SK-N-SH (cell line): ENCODE data around the gene PCNT. TPM values are rescaled to one million over a fixed set of nuclear protein-coding genes. Genes with fewer than 3 reads are reported as not detected.

ENCODE experiments used
- CTCF ChIA-PET: fragments of 300-600, 350-600 bp; formaldehyde crosslinking; extraction: SDS; loops from one replicate; lab custom pipeline; 2021; lab: Yijun Ruan, JAX
- POLR2A ChIA-PET: fragments of 350-600 bp; sonication (Branson Sonifier 250); formaldehyde crosslinking; extraction: SDS; loops from one replicate; lab custom pipeline; 2020; ENCODE audit warnings: antibody characterized with exemption, inconsistent platforms; lab: Yijun Ruan, JAX
- DNase-seq: peaks from one replicate; pipeline ENCODE4 v3.0.0; 2012
- H2AFZ ChIP-seq: fragments of 200-600 bp; sonication (generic); 2 replicates; pipeline ENCODE4 v1.8.1; 2016; ENCODE audit warnings: antibody characterized with exemption, mild to moderate bottlenecking, low read depth
- H3F3A ChIP-seq: fragments of 200-600 bp; sonication (generic); replicated peaks from 2 replicates; pipeline ENCODE3; 2016; ENCODE audit warnings: antibody characterized with exemption, mild to moderate bottlenecking; ENCODE audit not compliant: insufficient read depth
- H3K27ac ChIP-seq, 2 experiments: fragments of 200-500 bp in 1 of 2; fragments of 200-600 bp in 1 of 2; sonication (Bioruptor generic) in 1 of 2; sonication (generic), shearing (Covaris generic) in 1 of 2; 2 replicates each; pipeline versions ENCODE4 v1.5.1 to v1.6.1; 2014 to 2016; ENCODE audit warnings: low read depth in 2 of 2, inconsistent platforms in 1 of 2, low read length in 1 of 2, mild to moderate bottlenecking in 1 of 2, mixed read lengths in 1 of 2
- H3K27me3 ChIP-seq: fragments of 200-600 bp; sonication (generic), shearing (Covaris generic); 2 replicates; pipeline ENCODE4 v1.6.1; 2016; ENCODE audit warnings: mixed run types; ENCODE audit not compliant: insufficient read depth
- H3K36me3 ChIP-seq, 2 experiments: fragments of 200-500 bp in 1 of 2; fragments of 200-600 bp in 1 of 2; sonication (Bioruptor generic) in 1 of 2; sonication (generic) in 1 of 2; replicated peaks in 1 of 2; 2 replicates each; pipeline versions ENCODE3 to v1.5.1; 2014 to 2016; ENCODE audit warnings: low read length in 1 of 2, mild to moderate bottlenecking in 1 of 2; ENCODE audit not compliant: insufficient read depth in 2 of 2, control insufficient read depth in 1 of 2
- H3K4me1 ChIP-seq, 2 experiments: fragments of 200-500 bp in 1 of 2; fragments of 200-600 bp in 1 of 2; sonication (Bioruptor generic) in 1 of 2; sonication (generic), shearing (Covaris generic) in 1 of 2; 2 replicates each; pipeline versions ENCODE4 v1.5.1 to v1.6.1; 2014 to 2016; ENCODE audit warnings: low read depth in 1 of 2, low read length in 1 of 2, mixed run types in 1 of 2; ENCODE audit not compliant: insufficient read depth in 2 of 2, control insufficient read depth in 1 of 2
- H3K4me2 ChIP-seq: fragments of 200-600 bp; sonication (generic), shearing (Covaris generic); 2 replicates; pipeline ENCODE4 v1.6.1; 2017; ENCODE audit warnings: mixed run types
- H3K4me3 ChIP-seq, 2 experiments: fragments of 200-500 bp in 1 of 2; fragments of 200-600 bp in 1 of 2; sonication (Bioruptor generic) in 1 of 2; sonication (generic), shearing (Covaris generic) in 1 of 2; 2 replicates each; pipeline versions ENCODE4 v1.5.1 to v1.8.1; 2014 to 2016; ENCODE audit warnings: low read depth in 2 of 2, inconsistent platforms in 1 of 2, low read length in 1 of 2, mild to moderate bottlenecking in 1 of 2, mixed read lengths in 1 of 2, moderate library complexity in 1 of 2
- H3K79me2 ChIP-seq: fragments of 200-600 bp; sonication (generic); 2 replicates; pipeline ENCODE4 v1.8.1; 2017; ENCODE audit warnings: mild to moderate bottlenecking; ENCODE audit not compliant: insufficient read depth
- H3K9ac ChIP-seq: fragments of 200-600 bp; sonication (generic); 2 replicates; pipeline ENCODE4 v1.6.1; 2017; ENCODE audit warnings: mixed run types
- H3K9me2 ChIP-seq: fragments of 200-600 bp; sonication (generic); 2 replicates; pipeline ENCODE4 v1.6.1; 2017; ENCODE audit warnings: mixed run types
- H3K9me3 ChIP-seq: fragments of 200-600 bp; sonication (generic); 2 replicates; pipeline ENCODE4 v1.6.1; 2017; ENCODE audit warnings: mixed run types, mild to moderate bottlenecking, moderate library complexity
- H4K20me1 ChIP-seq: fragments of 200-600 bp; sonication (generic); 2 replicates; pipeline ENCODE4 v1.6.1; 2017; ENCODE audit warnings: mild to moderate bottlenecking, mixed run types; ENCODE audit not compliant: insufficient read depth
- CHD2 ChIP-seq: fragments of 150-350 bp; IDR thresholded peaks from 2 replicates; pipeline ENCODE4 v1.6.1; 2018; ENCODE audit warnings: low read length; ENCODE audit not compliant: partially characterized antibody
- EP300 ChIP-seq, 2 experiments: IDR thresholded peaks; 2 replicates each; pipeline versions ENCODE4 v1.4.0 to v1.6.1; 2012; ENCODE audit warnings: borderline replicate concordance in 1 of 2, low read depth in 1 of 2, low read length in 1 of 2
- EZH2phosphoT487 ChIP-seq: fragments of 200-600 bp; sonication (generic); IDR thresholded peaks from 2 replicates; pipeline ENCODE4 v1.6.1; 2017; ENCODE audit warnings: low read depth, mixed run types, mild to moderate bottlenecking, antibody characterized with exemption, moderate library complexity, borderline replicate concordance
- FOXM1 ChIP-seq: IDR thresholded peaks from 2 replicates; pipeline ENCODE4 v1.4.0; 2012; ENCODE audit warnings: low read depth, mild to moderate bottlenecking
- GABPA ChIP-seq: IDR thresholded peaks from 2 replicates; pipeline ENCODE4 v1.4.0; 2012; ENCODE audit warnings: low read depth, mild to moderate bottlenecking
- IRF3 ChIP-seq: fragments of 150-350 bp; IDR thresholded peaks from 2 replicates; pipeline ENCODE4 v1.6.1; 2016; ENCODE audit warnings: mild to moderate bottlenecking, low read depth, low read length
- JUND ChIP-seq: IDR thresholded peaks from 2 replicates; pipeline ENCODE4 v1.4.0; 2012
- MAX ChIP-seq: IDR thresholded peaks from 2 replicates; pipeline ENCODE4 v1.4.0; 2012; ENCODE audit warnings: low read depth
- NRF1 ChIP-seq: IDR thresholded peaks from 2 replicates; pipeline ENCODE4 v1.6.1; 2012; ENCODE audit warnings: low read depth, mild to moderate bottlenecking, low read length
- POLR2AphosphoS5 ChIP-seq: IDR thresholded peaks from 2 replicates; pipeline ENCODE4 v1.6.1; 2012; ENCODE audit warnings: low read depth, low read length
- RCOR1 ChIP-seq: fragments of 150-350 bp; IDR thresholded peaks from 2 replicates; pipeline ENCODE4 v1.6.1; 2017; ENCODE audit warnings: antibody characterized with exemption, low read length
- REST ChIP-seq: IDR thresholded peaks from 2 replicates; pipeline ENCODE4 v1.6.1; 2012; ENCODE audit warnings: mild to moderate bottlenecking, low read depth, low read length, moderate library complexity
- RFX5 ChIP-seq: IDR thresholded peaks from 2 replicates; pipeline ENCODE4 v1.6.1; 2012; ENCODE audit warnings: mild to moderate bottlenecking, improper control_type of control experiment, low read length
- TAF1 ChIP-seq: IDR thresholded peaks from 2 replicates; pipeline ENCODE4 v1.6.1; 2012; ENCODE audit warnings: low read depth, mild to moderate bottlenecking, low read length, moderate library complexity, borderline replicate concordance
- TEAD4 ChIP-seq: IDR thresholded peaks from 2 replicates; pipeline ENCODE4 v1.4.0; 2012; ENCODE audit warnings: mild to moderate bottlenecking, borderline replicate concordance; ENCODE audit not compliant: insufficient read depth
- WGBS: methylation state at CpG from one replicate; pipeline ENCODE4 v1.1.6; 2017; ENCODE audit warnings: low lambda C conversion rate; 5-methylcytosine and 5-hydroxymethylcytosine counted together
- polyA plus RNA-seq, 3 experiments: library from polyadenylated mRNA; depleted of rRNA; stranded (reverse); fragments of >200 nt; gene quantifications; 2 replicates each; pipeline ENCODE4 v1.2.3, GENCODE V29; 2012

Gene PCNT
- polyA plus RNA-seq, 1 of the 3 experiments (the other 2 are of a cell fraction), result 15.7 TPM

GRCh38 chr21:46329796-46330195, 5.8 kb downstream of the PCNT start:
- Histone ChIP-seq H3K27me3 (no peaks in the 10 kb centered on the region), H3K36me3 (peaks cover 11 to 30% of the 10 kb centered on the region in 2 experiments), H4K20me1 (no peaks in the 10 kb centered on the region), H3K9me3 (no peaks in the 10 kb centered on the region), H3K9me2 (no peaks in the 10 kb centered on the region), H3F3A (peaks cover 26% of the 10 kb centered on the region), H3K4me1 (peaks cover 12 to 15% of the 10 kb centered on the region in 2 experiments; a peak in 3 of 4 replicates), H3K4me2 (no peak overlapping the region), H3K9ac (no peak overlapping the region), H3K79me2 (peaks cover 84% of the 10 kb centered on the region), H3K27ac (no peak overlapping the region), H2AFZ (no peak overlapping the region), H3K4me3 (no peak overlapping the region)
- TF ChIP-seq POLR2AphosphoS5, result no peak
- TF ChIP-seq MAX, result no peak
- TF ChIP-seq JUND, result no peak
- no peak for TF ChIP-seq NRF1
- TF ChIP-seq TAF1, result no peak
- no peak for TF ChIP-seq EZH2phosphoT487
- TF ChIP-seq TEAD4, result no peak
- TF ChIP-seq RFX5, result no peak
- TF ChIP-seq FOXM1, result no peak
- TF ChIP-seq EP300 (IDR thresholded peaks at IDR 0.05; ENCODE audit: borderline replicate concordance in 1 of 2, low read depth in 1 of 2, low read length in 1 of 2), result no peak
- TF ChIP-seq CHD2, result no peak
- TF ChIP-seq GABPA, result no peak
- no peak for TF ChIP-seq REST
- TF ChIP-seq RCOR1, result no peak
- TF ChIP-seq IRF3, result no peak
- CTCF ChIA-PET, result no interaction called here
- DNase-seq, result no peak
- POLR2A ChIA-PET, result no interaction called here
- 96% methylated on average over 2 of the region's 2 CpGs for WGBS
